SK-N-SH (cell line): ENCODE results near the gene SLC25A33. TPM values are rescaled to one million over a fixed set of nuclear protein-coding genes. Genes with fewer than 3 reads are reported as not detected.
A peak's percentile ranks its signal among the peaks of the same experiment; 100 is the strongest.

Source experiments
- CTCF ChIA-PET: fragments of 300-600, 350-600 bp; formaldehyde crosslinking; extraction: SDS; loops from one replicate; lab custom pipeline; 2021; lab: Yijun Ruan, JAX
- POLR2A ChIA-PET: fragments of 350-600 bp; sonication (Branson Sonifier 250); formaldehyde crosslinking; extraction: SDS; loops from one replicate; lab custom pipeline; 2020; ENCODE audit warnings: antibody characterized with exemption, inconsistent platforms; lab: Yijun Ruan, JAX
- DNase-seq: peaks from one replicate; pipeline ENCODE4 v3.0.0; 2012
- H2AFZ ChIP-seq: fragments of 200-600 bp; sonication (generic); 2 replicates; pipeline ENCODE4 v1.8.1; 2016; ENCODE audit warnings: antibody characterized with exemption, mild to moderate bottlenecking, low read depth
- H3F3A ChIP-seq: fragments of 200-600 bp; sonication (generic); replicated peaks from 2 replicates; pipeline ENCODE3; 2016; ENCODE audit warnings: antibody characterized with exemption, mild to moderate bottlenecking; ENCODE audit not compliant: insufficient read depth
- H3K27ac ChIP-seq, 2 experiments: fragments of 200-500 bp in 1 of 2; fragments of 200-600 bp in 1 of 2; sonication (Bioruptor generic) in 1 of 2; sonication (generic), shearing (Covaris generic) in 1 of 2; 2 replicates each; pipeline versions ENCODE4 v1.5.1 to v1.6.1; 2014 to 2016; ENCODE audit warnings: low read depth in 2 of 2, inconsistent platforms in 1 of 2, low read length in 1 of 2, mild to moderate bottlenecking in 1 of 2, mixed read lengths in 1 of 2
- H3K27me3 ChIP-seq: fragments of 200-600 bp; sonication (generic), shearing (Covaris generic); 2 replicates; pipeline ENCODE4 v1.6.1; 2016; ENCODE audit warnings: mixed run types; ENCODE audit not compliant: insufficient read depth
- H3K36me3 ChIP-seq, 2 experiments: fragments of 200-500 bp in 1 of 2; fragments of 200-600 bp in 1 of 2; sonication (Bioruptor generic) in 1 of 2; sonication (generic) in 1 of 2; replicated peaks in 1 of 2; 2 replicates each; pipeline versions ENCODE3 to v1.5.1; 2014 to 2016; ENCODE audit warnings: low read length in 1 of 2, mild to moderate bottlenecking in 1 of 2; ENCODE audit not compliant: insufficient read depth in 2 of 2, control insufficient read depth in 1 of 2
- H3K4me1 ChIP-seq, 2 experiments: fragments of 200-500 bp in 1 of 2; fragments of 200-600 bp in 1 of 2; sonication (Bioruptor generic) in 1 of 2; sonication (generic), shearing (Covaris generic) in 1 of 2; 2 replicates each; pipeline versions ENCODE4 v1.5.1 to v1.6.1; 2014 to 2016; ENCODE audit warnings: low read depth in 1 of 2, low read length in 1 of 2, mixed run types in 1 of 2; ENCODE audit not compliant: insufficient read depth in 2 of 2, control insufficient read depth in 1 of 2
- H3K4me2 ChIP-seq: fragments of 200-600 bp; sonication (generic), shearing (Covaris generic); 2 replicates; pipeline ENCODE4 v1.6.1; 2017; ENCODE audit warnings: mixed run types
- H3K4me3 ChIP-seq, 2 experiments: fragments of 200-500 bp in 1 of 2; fragments of 200-600 bp in 1 of 2; sonication (Bioruptor generic) in 1 of 2; sonication (generic), shearing (Covaris generic) in 1 of 2; 2 replicates each; pipeline versions ENCODE4 v1.5.1 to v1.8.1; 2014 to 2016; ENCODE audit warnings: low read depth in 2 of 2, inconsistent platforms in 1 of 2, low read length in 1 of 2, mild to moderate bottlenecking in 1 of 2, mixed read lengths in 1 of 2, moderate library complexity in 1 of 2
- H3K79me2 ChIP-seq: fragments of 200-600 bp; sonication (generic); 2 replicates; pipeline ENCODE4 v1.8.1; 2017; ENCODE audit warnings: mild to moderate bottlenecking; ENCODE audit not compliant: insufficient read depth
- H3K9ac ChIP-seq: fragments of 200-600 bp; sonication (generic); 2 replicates; pipeline ENCODE4 v1.6.1; 2017; ENCODE audit warnings: mixed run types
- H3K9me2 ChIP-seq: fragments of 200-600 bp; sonication (generic); 2 replicates; pipeline ENCODE4 v1.6.1; 2017; ENCODE audit warnings: mixed run types
- H3K9me3 ChIP-seq: fragments of 200-600 bp; sonication (generic); 2 replicates; pipeline ENCODE4 v1.6.1; 2017; ENCODE audit warnings: mixed run types, mild to moderate bottlenecking, moderate library complexity
- H4K20me1 ChIP-seq: fragments of 200-600 bp; sonication (generic); 2 replicates; pipeline ENCODE4 v1.6.1; 2017; ENCODE audit warnings: mild to moderate bottlenecking, mixed run types; ENCODE audit not compliant: insufficient read depth
- CHD2 ChIP-seq: fragments of 150-350 bp; IDR thresholded peaks from 2 replicates; pipeline ENCODE4 v1.6.1; 2018; ENCODE audit warnings: low read length; ENCODE audit not compliant: partially characterized antibody
- FOXM1 ChIP-seq: IDR thresholded peaks from 2 replicates; pipeline ENCODE4 v1.4.0; 2012; ENCODE audit warnings: low read depth, mild to moderate bottlenecking
- POLR2AphosphoS5 ChIP-seq: IDR thresholded peaks from 2 replicates; pipeline ENCODE4 v1.6.1; 2012; ENCODE audit warnings: low read depth, low read length
- RFX5 ChIP-seq: IDR thresholded peaks from 2 replicates; pipeline ENCODE4 v1.6.1; 2012; ENCODE audit warnings: mild to moderate bottlenecking, improper control_type of control experiment, low read length
- SIN3A ChIP-seq: IDR thresholded peaks from 2 replicates; pipeline ENCODE4 v1.6.1; 2012; ENCODE audit warnings: low read depth, mild to moderate bottlenecking, low read length, moderate library complexity, borderline replicate concordance
- TAF1 ChIP-seq: IDR thresholded peaks from 2 replicates; pipeline ENCODE4 v1.6.1; 2012; ENCODE audit warnings: low read depth, mild to moderate bottlenecking, low read length, moderate library complexity, borderline replicate concordance
- TEAD4 ChIP-seq: IDR thresholded peaks from 2 replicates; pipeline ENCODE4 v1.4.0; 2012; ENCODE audit warnings: mild to moderate bottlenecking, borderline replicate concordance; ENCODE audit not compliant: insufficient read depth
- WGBS: methylation state at CpG from one replicate; pipeline ENCODE4 v1.1.6; 2017; ENCODE audit warnings: low lambda C conversion rate; 5-methylcytosine and 5-hydroxymethylcytosine counted together
- polyA plus RNA-seq, 3 experiments: library from polyadenylated mRNA; depleted of rRNA; stranded (reverse); fragments of >200 nt; gene quantifications; 2 replicates each; pipeline ENCODE4 v1.2.3, GENCODE V29; 2012
- TF ChIP-seq, protein P1 (sequence below): fragments of 200-600 bp; sonication (generic); IDR thresholded peaks from 2 replicates; pipeline ENCODE4 v1.6.1; 2017; ENCODE audit warnings: antibody characterized with exemption, mild to moderate bottlenecking, moderate library complexity
- TF ChIP-seq, protein P2 (sequence below): IDR thresholded peaks from 2 replicates; pipeline ENCODE4 v1.4.0; 2012; ENCODE audit warnings: low read depth

Gene SLC25A33
- polyA plus RNA-seq, 1 of the 3 experiments (the other 2 are of a cell fraction) = 4.8 TPM

DNA sequence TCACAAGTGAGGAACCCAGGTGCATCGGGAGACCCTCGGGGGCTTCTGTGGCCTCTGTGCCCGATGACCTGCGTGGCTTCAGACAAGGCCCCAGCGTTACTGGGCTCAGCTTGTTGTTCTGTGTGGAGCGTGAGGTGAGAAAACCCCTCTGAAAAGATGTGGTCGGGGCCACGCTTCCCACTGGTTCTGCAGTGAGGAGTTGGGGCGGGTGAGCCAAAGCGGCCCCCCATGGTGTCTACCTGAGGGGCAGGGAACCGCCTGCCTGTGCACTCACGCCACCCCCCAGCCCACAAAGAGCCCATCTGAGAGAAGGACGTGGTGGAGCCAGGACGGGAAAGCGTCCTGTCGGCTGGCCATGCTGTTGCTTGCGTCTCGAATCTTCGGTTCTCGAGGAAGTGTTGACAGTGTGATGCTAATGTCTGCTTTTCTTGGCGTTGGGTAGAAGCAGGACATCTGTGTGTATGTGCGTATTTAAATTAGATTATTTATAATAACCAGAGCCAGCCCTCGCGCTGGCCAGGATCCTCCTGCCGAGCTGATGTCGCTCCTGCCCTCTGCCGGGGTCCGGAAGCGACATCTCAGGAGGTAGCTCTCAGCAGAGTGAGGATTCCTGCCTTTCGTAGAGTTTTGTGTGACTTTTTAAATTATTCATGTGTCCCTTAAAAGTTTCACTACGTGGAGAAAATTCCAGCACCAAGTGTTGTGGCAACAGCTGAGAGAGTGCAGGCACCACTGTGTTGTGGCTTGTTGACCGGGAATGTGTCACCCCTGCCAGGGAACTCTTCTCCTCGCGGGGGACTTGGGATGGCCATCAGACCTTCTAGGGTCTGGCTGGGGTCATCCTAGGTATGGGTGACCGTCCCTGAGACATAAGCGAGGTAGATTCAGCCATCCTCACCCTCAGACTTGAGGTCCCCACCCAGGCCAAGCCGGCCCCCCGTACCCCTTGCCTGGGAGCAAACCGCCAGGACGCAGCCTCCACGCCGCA is 64.8 kb downstream of the SLC25A33 start (continued):
- TF ChIP-seq, protein P1, sequence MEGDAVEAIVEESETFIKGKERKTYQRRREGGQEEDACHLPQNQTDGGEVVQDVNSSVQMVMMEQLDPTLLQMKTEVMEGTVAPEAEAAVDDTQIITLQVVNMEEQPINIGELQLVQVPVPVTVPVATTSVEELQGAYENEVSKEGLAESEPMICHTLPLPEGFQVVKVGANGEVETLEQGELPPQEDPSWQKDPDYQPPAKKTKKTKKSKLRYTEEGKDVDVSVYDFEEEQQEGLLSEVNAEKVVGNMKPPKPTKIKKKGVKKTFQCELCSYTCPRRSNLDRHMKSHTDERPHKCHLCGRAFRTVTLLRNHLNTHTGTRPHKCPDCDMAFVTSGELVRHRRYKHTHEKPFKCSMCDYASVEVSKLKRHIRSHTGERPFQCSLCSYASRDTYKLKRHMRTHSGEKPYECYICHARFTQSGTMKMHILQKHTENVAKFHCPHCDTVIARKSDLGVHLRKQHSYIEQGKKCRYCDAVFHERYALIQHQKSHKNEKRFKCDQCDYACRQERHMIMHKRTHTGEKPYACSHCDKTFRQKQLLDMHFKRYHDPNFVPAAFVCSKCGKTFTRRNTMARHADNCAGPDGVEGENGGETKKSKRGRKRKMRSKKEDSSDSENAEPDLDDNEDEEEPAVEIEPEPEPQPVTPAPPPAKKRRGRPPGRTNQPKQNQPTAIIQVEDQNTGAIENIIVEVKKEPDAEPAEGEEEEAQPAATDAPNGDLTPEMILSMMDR = no peak

DNA sequence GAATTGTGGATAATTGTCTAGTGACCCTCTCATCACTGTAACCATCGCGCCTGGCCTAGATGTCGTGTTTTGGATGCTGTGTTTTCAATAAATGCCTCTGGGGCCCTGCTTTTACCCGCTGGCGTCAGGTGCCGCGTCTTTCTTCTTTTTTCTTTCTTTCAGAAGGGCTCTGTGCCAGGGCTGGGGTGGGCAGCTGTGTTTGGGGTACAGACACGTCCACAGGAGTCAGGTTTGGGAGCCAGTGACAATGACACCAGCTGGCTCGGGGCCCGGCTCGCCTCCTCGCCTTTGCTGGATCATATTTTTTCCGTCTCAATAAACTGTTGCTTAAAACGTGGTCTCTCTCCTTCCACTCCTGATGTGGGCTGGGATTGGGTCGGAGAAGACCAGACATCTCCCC is 65.6 kb downstream of the SLC25A33 start:
- CTCF ChIA-PET = interaction anchor here (0.6 to 3.4 kb wide), 10 partner anchors 8 to 712 kb away, joined by 3 to 51 read pairs (median 6); partner anchors contain the start of gene TMEM201
- no peaks in the 10 kb centered on the region for H3K9me2 ChIP-seq
- no peak overlapping the region for H3K4me3 ChIP-seq
- no peaks in the 10 kb centered on the region for H3K27me3 ChIP-seq
- H3K9me3 ChIP-seq = no peaks in the 10 kb centered on the region
- no peak for TF ChIP-seq SIN3A
- no peak for TF ChIP-seq FOXM1
- TF ChIP-seq POLR2AphosphoS5 = no peak
- TF ChIP-seq, protein P1 = no peak
- TF ChIP-seq RFX5 = no peak
- TF ChIP-seq CHD2 = no peak
- TF ChIP-seq, protein P2, sequence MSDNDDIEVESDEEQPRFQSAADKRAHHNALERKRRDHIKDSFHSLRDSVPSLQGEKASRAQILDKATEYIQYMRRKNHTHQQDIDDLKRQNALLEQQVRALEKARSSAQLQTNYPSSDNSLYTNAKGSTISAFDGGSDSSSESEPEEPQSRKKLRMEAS = no peak
- TF ChIP-seq TAF1 = no peak
- TF ChIP-seq TEAD4 = no peak
- POLR2A ChIA-PET = interaction anchor here (1.3 kb wide), 1 partner anchor 12 kb away, joined by 5 read pairs; no protein-coding TSS in a partner anchor
- no peaks in the 10 kb centered on the region for H3K79me2 ChIP-seq
- H2AFZ ChIP-seq = no peak overlapping the region
- peaks cover 0 to 38% of the 10 kb centered on the region in 2 experiments for H3K36me3 ChIP-seq
- peak overlapping the region in 1 of 2 experiments; percentile 77; a peak in 2 of 4 replicates for H3K27ac ChIP-seq
- 94% methylated on average over 15 of the region's 15 CpGs for WGBS
- H3K4me1 ChIP-seq = peaks cover 0 to 48% of the 10 kb centered on the region in 2 experiments; a peak in 2 of 4 replicates
- H3K9ac ChIP-seq = no peak overlapping the region
- no peaks in the 10 kb centered on the region for H3F3A ChIP-seq
- DNase-seq = no peak
- H3K4me2 ChIP-seq = no peak overlapping the region
- no peaks in the 10 kb centered on the region for H4K20me1 ChIP-seq
